GM12865 (cell line): ENCODE data around the gene ERC1.
"Not testable (repeated sequence)": the region's sequence is repeated elsewhere in the genome, so short reads cannot be mapped to it uniquely, and the experiment has no call there.

ENCODE experiments used
- DNase-seq: peaks from one replicate; pipeline ENCODE4 v3.0.0; 2010; ENCODE audit warnings: low read depth
- H3K4me3 ChIP-seq: 2 replicates; pipeline ENCODE4 v1.5.1; 2011; ENCODE audit warnings: mild to moderate bottlenecking, low read depth, low read length, control low read depth
- TF ChIP-seq, protein P1 (sequence below): IDR thresholded peaks from 2 replicates; pipeline ENCODE4 v1.5.1; 2011; ENCODE audit warnings: low read length, control low read depth, low read depth, inconsistent platforms; ENCODE audit not compliant: insufficient read depth; ENCODE audit errors: missing control alignments

ERC1 gene

GRCh38 chr12:1083151-1083888 lies 92.3 kb downstream of the ERC1 start:
- H3K4me3 ChIP-seq, result no peak overlapping the region
- TF ChIP-seq, protein P1, sequence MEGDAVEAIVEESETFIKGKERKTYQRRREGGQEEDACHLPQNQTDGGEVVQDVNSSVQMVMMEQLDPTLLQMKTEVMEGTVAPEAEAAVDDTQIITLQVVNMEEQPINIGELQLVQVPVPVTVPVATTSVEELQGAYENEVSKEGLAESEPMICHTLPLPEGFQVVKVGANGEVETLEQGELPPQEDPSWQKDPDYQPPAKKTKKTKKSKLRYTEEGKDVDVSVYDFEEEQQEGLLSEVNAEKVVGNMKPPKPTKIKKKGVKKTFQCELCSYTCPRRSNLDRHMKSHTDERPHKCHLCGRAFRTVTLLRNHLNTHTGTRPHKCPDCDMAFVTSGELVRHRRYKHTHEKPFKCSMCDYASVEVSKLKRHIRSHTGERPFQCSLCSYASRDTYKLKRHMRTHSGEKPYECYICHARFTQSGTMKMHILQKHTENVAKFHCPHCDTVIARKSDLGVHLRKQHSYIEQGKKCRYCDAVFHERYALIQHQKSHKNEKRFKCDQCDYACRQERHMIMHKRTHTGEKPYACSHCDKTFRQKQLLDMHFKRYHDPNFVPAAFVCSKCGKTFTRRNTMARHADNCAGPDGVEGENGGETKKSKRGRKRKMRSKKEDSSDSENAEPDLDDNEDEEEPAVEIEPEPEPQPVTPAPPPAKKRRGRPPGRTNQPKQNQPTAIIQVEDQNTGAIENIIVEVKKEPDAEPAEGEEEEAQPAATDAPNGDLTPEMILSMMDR, result no peak
- no peak for DNase-seq

DNA sequence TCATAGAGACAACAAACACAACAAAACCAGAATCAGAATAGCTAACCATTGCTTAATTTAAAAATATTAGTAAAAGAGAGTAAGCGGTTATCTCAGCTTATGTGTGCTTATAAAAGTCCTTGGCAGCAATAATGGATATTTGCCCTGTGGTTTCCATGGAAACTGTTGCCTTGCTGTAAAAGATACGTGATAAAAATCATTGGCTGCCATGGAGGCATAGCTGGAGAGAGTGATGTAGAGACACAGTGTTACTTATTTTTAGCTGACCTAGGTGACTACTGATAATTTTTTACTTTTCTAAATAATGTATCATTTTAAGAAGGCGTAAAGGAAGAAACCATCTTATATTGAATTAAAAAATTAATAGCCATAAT lies 92.9 kb downstream of the ERC1 start:
- DNase-seq, result peak; percentile 21
- no peak overlapping the region for H3K4me3 ChIP-seq
- TF ChIP-seq, protein P1, result no peak

DNA sequence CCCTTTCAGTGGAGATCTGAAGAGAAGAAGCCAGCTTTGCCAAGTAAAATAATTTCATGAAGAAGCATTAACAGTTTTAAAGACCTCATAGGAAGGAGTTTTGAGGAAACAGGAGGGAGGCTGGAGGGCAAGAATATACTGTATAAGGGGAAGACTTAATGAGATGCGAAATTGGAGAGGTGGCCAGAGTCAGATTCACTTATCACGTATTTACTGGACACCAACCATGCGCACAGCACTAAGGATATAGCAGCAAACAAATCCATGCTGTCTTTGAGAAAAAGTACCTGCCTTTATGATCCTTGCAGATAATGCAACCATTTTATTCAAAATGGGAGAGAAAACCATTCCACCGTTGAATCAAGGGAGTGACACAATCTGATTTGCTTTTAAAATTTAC lies 100.3 kb downstream of the ERC1 start:
- TF ChIP-seq, protein P1, result no peak
- DNase-seq, result no peak
- no peak overlapping the region for H3K4me3 ChIP-seq

DNA sequence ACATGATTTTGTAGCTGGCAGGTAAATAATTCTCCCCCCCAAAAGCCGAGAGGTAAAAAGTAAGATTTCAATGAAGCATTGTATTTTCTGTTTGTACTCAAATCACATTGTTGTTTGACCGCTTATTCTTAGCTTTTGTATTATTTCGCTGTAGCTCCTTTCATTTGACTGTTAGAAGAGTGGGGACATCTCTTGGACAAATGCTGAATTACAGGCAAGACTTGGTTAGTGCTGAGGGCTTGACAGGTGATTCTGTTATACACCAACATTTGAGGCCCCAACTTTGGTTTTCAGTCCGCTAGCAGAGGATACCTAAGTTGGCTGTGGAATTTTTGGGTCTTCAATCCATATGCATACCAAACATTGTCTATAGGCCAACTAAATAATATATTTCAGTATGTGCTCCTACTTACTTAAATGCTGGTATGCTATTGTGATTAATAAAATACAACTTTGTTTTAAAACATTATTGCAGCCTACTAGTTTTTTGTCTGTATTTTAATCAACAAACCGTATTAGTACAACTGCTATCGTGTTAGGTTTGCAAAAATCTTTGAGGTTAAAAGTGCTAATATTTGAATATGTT lies 102.2 kb downstream of the ERC1 start:
- TF ChIP-seq, protein P1, result peak; percentile 65
- no peak overlapping the region for H3K4me3 ChIP-seq
- DNase-seq, result peak; percentile 81

GRCh38 chr12:1094714-1095113 lies 103.7 kb downstream of the ERC1 start:
- TF ChIP-seq, protein P1, result no peak
- no peak overlapping the region for H3K4me3 ChIP-seq
- DNase-seq, result peak; percentile 72

- TF ChIP-seq, protein P1, result no peak
- H3K4me3 ChIP-seq, result no peak overlapping the region
- DNase-seq, result peak; percentile 77
These were observed 108.1 kb downstream of the ERC1 start for GRCh38 chr12:1099158-1099557.

DNA sequence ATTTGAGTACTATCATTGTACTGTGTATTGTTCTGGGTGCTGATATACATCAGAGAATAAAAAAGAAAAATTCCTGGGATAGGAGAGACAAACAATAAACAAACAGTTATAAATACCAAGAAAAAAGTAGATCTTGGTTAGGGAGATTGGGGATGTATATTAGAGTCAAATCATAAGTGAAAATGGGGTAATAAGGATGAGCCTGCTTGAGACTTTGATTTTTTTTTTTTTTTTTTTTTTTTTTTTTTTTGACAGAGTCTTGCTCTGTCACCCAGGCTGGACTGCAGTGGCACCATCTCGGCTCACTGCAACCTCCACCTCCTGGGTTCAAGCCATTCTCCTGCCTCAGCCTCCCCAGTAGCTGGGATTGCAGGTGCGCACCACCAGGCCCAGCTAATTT lies 108.6 kb downstream of the ERC1 start:
- DNase-seq, result not testable (repeated sequence)

More for the DNA sequence above, 108.6 kb downstream of the ERC1 start:
- H3K4me3 ChIP-seq, result not testable (repeated sequence)
